ENCODE measurements around the gene SLC13A4.
"Not testable (repeated sequence)": the region's sequence is repeated elsewhere in the genome, so short reads cannot be mapped to it uniquely, and the experiment has no call there.

SLC13A4 gene

DNA sequence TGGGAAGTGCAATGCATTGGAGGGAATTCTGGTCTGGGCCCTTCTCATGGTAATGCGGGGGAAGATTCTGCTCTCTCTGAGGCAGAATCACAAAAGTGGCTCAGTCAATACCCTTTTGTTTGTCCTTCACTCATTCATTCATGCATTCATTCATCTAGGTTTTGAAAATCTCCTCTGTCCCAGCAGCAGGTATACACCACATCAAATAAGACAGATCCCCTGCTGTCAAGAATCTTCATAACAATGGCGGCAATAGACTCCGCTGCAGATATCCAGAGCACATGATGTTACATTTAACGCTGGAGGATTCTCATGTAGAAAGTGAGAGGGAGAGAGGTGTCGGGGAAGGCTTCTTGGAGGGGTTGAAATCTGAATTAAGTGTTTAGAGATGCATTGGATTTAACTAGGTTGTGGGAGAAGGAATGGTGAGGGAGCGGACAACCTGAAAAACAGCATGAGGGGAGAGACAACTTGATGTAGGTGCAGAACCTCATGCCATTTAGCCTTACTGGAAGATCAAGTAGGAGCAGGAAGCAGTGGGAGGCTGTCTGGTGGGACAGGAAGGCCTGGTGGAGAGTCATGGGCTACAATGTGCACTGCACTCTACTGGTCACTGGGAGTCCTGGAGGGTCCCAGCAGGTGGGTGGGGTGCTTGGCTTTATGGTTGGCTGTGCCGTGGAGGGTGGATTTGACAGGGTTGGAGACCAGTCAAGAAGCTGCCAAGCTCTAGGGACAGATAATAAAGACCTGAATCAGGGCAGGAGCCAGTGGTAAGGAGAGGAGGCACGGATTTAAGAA is 25.8 kb upstream of the SLC13A4 start:
- in situ Hi-C loops (cut with MboI; ENCODE audit: low sequenced_read_pairs) = no loop called here

DNA sequence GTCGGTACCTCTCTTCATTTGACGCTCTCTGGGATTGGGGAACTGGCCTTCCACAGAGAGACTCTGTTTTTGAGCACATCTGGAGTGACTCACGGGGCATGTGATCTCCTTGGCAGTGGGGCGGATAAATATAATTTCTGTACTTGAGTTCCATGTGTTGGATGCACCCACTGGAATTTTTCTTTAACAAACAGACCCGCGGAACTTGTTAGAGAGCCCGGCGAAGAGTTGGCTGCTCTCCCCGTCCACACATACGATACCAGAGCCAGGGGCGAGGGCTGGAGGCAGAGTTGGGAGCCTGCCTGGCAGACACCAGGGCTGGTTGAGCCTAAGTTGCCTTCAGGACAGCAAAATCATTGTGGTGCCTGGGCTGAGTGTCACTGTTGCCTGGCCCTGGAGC is 20.8 kb upstream of the SLC13A4 start, which contains the start of gene FAM180A:
Gene FAM180A (minus strand): TSS at position 44 of the 400 bp plus-strand sequence. CDS start 233 bp downstream, outside the sequence.
- in situ Hi-C loops (cut with MboI; ENCODE audit: low sequenced_read_pairs) = no loop called here

DNA sequence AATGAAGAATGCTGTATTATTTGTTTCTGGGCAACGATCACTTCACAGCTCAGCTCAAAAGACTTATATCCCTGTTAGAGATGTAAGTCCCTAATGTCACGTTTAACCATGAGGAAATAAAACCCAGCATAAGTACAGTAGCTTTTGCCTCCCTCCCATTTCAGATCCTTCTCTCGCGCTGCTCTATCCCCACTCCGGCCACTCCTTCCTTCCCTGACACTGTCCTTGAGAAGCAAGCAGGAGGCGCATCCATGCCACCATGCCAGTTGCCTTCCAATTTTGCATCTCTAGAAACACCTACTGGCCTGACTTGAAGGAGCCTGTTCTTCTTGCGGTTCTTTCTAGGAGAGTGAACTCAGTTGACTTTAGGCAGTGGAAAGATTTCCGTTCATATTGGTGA is 19.4 kb upstream of the SLC13A4 start:
- in situ Hi-C loops (cut with MboI; ENCODE audit: low sequenced_read_pairs) = no loop called here

DNA sequence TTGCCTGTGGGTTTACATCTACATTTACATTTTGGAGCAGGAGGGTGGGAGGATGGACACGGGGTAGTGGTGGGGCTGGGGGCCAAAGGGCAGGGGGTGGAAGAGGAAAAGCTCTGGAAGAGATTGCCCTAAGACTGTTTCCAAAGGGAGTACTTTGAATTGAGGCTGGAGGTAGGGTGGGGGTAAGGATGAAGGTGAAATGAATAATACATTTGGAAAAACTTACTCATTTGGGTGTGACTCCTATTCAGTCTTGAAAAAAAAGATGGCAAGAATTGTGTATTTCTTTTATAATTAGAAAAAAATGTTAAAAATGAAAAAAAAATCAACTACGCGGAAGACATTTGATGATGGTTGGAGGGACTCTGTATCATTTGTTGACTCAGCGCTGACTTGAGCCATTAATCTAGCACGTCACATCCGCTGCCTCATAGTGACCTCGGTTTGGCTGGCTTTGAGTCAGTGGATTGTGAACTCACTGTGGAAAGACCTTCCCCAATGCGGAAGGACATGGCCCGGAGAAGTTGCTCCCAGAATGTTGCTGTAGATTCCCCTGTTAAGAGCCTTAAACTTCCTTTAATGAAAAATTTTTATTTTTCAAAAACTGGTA is 17.8 kb upstream of the SLC13A4 start:
- in situ Hi-C loops (cut with MboI; ENCODE audit: low sequenced_read_pairs) = no loop called here

DNA sequence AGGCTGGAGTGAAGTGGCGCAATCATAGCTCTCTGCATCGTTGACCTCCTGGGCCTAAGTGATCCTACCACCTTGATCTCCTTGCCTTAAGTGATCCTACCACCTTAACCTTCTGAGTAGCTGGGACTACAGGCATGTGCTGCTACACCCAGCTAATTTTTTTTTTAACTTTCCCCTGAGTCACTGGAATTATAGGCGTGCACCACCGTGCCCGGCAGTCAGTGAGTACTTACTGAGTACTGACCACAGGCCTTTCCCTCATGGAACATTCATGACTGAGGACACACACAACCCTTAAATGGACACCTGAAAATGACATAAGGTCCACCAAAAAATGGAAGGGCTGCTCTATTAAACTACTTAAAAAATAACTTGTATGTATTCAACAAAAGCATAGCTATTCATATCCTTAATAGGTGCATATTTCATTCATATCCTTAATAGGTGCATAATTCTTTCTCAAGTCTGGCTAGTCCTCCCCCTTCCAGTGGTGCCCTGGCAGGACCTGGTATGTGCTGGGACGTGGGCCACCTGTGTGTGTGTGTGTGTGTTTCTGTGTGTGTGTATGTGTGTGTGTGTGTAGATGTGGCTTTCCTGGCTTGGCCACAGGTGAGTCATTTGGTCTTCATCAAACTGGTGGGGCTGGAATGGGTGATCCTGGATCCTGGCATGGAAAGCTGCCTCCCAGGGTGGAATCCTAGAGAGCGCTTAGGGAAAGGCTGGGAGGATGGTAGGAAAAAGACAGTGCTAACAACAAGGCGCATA is 17.1 kb upstream of the SLC13A4 start:
- in situ Hi-C loops (cut with MboI; ENCODE audit: low sequenced_read_pairs) = no loop called here

DNA sequence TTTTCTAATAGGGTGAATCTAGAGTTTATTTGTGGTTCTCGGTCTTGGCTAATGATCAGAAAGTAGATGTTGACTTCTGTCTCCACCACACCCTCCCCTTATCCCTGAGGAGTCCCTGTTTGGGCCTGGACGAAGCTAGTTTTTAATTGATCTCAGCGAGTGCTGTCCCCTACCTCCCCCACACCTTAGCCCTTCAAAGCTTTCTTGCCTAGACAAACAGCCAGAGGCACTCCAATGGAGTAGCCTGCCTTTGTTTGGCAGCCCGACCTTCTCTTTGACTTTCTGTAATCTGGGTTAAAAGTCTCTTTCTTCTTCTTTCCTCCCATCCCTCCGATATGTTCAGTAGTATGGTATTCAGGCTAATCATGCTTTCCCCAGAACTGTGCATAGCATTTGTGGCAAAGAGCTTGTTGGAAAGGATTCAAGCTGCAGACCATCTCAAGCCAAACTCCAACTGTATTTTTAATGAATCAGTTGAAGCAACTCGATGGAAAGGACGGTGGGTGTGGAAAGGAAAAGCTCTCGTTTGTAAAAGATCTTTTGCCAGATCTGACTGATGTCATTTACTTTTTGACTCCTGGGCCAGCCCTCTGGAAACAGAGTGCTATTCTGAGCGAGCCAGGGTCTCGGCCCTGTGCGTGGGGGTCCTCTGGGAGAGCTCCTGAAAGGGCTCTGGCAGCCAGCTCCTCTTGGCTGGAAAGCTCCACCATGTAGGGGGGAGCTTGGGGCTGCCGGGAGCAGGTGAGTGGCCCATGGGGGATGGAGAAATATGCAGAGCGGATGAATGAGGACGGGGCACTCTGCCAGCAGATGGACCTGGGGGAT is 16.1 kb upstream of the SLC13A4 start:
- in situ Hi-C loops (cut with MboI; ENCODE audit: low sequenced_read_pairs) = no loop called here

DNA sequence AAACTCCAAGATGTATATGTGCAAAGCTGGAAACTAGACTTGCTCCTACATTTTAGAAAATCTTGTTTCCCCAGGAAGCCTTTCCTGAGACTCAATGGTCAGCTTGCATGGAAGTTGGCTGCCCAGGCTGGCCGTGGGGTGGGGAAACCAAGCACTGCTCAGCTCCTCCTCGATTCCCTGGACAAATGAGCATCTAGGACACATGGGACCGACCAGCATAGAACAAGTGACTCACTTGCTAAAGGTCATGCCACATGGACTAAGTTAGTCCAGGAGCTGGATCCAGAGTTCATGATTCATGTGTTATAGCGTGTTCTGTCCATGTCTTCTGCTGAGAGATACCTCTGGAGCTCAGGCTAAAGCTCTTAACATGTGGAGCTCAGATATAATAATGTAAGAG is 14.4 kb upstream of the SLC13A4 start:
- in situ Hi-C loops (cut with MboI; ENCODE audit: low sequenced_read_pairs) = no loop called here

DNA sequence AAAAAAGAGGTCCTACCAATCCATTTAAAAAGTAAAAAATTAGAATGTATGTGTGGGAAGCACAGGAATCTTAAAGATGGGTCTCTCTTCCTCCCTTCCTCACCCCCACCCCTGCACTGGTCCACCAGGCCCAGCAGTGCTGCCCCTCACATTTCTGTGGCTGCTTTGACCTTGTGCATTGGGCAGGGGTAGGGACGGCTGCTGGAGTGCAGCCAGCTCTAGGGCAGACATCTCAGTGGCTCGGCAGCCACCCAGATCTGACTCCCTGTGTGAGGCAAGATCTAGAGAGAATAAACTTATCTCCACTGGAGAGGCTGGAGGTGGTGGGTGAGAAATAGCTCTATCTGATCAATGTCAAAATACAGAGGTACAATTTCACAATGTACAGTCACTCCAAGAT is 13.9 kb upstream of the SLC13A4 start:
- in situ Hi-C loops (cut with MboI; ENCODE audit: low sequenced_read_pairs) = no loop called here

DNA sequence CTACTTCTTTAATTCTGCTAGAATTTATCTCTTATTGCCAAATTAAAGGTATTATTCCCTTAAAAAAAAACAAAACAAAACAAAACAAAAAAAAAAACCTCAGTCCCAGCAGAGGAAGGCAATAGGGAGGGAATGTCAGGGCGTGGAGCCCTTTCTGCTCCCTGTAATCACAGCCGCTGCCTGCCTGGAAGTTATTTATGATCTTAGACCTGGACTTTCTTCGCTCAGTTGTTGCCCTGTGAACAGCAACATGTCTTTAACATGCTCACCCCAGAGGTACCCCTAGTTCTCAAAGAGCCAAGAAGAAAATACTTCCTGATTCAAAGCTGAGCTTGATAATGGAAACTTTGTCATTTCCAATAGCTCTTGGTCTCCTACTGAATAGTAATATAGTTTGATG is 12.9 kb upstream of the SLC13A4 start:
- in situ Hi-C loops (cut with MboI; ENCODE audit: low sequenced_read_pairs) = no loop called here

DNA sequence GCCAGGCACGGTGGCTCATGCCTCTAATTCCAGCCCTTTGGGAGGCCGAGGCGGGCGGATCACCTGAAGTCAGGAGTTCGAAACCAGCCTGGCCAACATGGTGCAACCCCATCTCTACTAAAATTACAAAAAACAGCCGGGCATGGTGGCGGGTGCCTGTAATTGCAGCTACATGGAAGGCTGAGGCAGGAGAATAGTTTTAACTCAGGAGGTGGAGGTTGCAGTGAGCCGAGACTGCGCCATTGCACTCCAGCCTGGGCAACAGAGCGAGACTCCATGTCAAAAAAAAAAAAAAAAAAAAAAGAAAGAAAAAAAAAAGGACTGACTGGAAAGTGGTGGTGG is 9.3 kb upstream of the SLC13A4 start:
- in situ Hi-C loops (cut with MboI; ENCODE audit: low sequenced_read_pairs) = not testable (repeated sequence)

DNA sequence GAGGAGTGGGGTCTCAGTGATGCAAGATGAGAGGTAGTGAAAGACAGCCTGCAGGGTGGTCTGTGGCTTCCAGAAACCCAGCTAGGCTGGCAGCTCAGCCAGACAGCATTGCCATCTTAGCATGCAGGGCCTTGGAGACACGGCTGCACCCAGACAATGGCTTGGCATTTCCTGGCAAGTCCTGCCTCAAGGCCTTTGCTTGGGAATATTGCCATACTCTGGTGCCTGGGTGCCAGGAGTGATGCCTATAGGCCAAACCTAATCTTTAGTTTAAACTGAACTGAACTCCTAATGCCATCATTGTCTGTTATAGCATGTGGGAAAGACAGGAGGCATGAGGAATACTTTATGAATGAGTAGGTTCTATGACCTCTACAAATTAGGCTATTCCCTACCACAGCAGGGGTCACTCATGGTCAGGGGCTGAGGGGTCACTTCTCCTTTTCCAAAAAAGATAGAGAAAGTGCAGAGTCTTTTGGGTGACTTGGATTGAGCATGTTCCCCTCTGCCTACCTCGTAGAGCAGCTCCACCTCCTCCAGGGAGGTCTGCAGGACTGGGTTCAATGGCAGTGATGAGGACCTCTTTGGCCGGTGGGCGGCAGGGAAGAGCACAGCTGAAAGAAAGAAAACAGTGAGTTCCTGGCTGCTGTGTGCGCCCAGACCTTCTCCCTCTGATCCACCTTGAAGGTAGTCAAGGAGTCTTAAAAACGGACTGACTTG is 8.8 kb upstream of the SLC13A4 start:
- in situ Hi-C loops (cut with MboI; ENCODE audit: low sequenced_read_pairs) = no loop called here

DNA sequence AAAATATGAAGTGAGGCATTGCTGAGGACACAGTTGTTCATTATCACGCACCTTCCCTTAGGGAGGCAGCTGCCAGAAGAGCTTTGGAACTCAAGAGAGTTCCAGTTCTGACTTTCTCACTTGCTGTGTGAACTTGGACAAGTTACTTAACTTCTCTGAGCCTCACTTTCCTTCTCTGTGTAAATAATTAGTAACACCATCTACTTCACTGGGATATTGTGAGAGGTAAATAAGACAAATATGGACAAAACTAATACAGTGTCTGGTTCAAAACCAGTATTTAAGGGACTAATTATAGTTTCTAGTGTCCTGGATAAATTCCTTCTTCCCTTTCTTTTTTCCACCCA is 6.3 kb upstream of the SLC13A4 start:
- in situ Hi-C loops (cut with MboI; ENCODE audit: low sequenced_read_pairs) = no loop called here

DNA sequence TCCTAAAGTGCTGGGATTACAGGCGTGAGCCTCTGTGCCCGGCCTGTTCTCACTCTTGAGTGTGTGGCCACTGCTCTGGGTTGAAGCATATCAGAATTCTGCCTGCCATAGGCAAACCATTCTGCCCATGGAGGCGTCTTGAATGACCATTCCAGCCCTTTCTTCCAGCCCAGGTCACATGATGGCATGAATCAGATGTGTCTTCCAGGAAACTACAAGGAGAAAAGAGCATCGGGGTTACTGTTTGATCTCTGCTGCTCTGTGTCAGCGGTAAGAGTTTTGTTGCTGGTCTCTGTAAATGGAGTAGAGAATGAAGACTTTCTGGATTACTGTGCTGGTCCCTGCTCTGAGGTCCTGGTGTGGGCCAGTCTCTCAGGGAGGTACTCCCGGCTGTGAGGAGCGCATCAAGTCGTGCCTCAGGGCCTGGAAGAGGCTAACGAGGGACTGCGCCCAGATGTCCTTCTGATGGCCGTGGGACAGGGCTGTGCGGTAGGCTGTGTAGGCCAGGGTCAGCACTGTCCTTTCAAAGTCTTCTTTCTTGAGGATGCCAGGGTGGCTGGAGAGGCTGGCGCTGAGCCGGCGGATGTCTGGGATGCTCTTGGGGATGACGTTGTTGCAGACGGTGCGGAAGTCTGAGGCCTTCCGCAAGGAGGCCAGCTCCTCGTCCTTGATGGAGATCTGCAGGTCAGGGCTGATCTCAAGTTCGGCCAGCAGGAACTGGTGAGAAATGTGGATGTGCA is 5.8 kb upstream of the SLC13A4 start:
- in situ Hi-C loops (cut with MboI; ENCODE audit: low sequenced_read_pairs) = no loop called here

DNA sequence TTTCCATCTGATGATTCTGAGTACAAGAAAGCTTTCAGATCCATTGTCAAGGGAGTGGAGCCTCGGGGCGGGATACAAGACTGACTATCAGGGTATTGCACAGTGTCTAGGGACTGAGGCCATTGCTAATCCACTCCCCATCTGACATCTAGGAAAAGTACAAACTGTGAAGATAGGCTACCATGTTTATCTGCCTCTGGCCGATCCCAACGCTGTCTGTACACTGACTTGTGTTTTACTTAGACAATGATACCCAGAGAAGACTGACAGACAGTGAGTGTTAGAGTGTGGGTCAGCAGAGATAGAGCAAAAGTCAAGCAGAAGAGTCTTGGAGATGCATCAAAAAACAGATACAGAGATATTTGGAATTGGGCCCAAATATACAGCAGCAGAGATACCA is 3.1 kb upstream of the SLC13A4 start:
- in situ Hi-C loops (cut with MboI; ENCODE audit: low sequenced_read_pairs) = no loop called here

DNA sequence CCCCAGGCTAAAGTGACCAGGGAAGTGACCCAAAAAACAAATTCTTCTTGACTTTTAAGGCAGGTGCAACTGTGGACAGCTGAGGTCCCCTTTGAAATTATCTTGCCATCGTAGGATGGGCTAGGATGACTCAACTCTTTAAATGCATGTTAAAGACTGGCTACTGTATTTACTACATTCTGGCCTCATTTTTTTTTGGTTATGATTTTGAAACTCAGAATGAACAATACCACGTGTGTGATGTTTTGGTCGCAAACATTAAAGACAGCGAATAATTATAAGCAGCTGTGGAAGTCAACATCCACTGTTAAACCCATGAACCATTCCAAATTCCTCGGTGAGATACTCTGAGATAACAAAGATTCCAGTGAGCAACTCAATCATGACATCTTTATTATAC is 1.2 kb upstream of the SLC13A4 start:
- in situ Hi-C loops (cut with MboI; ENCODE audit: low sequenced_read_pairs) = no loop called here

DNA sequence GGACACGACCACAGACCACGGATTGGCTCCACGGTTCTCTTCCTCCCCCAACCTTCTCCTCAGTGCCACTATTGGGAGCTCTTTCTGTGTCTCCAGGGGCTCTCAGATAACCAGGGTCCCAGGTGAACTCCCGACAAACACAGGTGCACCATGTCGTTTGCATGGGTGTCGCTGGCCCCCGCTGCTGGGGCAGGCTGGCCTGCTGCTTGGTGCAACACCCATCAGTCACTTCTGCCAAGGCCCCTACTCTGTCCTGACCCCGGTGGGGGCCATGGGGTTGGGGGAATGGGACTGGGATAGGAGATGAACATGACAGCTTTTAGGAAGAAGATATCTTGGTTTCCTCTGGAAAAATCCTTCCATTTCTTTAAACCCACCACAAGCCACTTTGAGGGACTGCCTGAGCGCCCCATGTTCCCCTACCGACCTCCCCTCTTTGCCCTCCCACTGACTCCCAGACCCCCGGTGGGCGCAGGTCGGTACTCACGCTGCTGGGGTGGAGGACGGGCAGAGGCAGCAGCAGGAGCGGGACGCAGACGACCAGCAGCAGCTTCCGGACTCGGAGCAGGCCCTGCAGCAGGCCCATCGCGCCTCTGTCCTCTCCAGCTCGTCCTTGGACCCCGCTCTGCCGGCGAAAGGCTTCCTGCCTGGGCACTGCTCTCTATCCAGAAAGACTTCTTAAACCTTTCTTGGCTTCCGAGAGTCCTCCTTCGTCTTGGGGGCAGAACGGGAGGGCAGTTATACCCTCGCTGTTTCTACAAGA is 894 bp downstream of the SLC13A4 start:
- in situ Hi-C loops (cut with MboI; ENCODE audit: low sequenced_read_pairs) = no loop called here

DNA sequence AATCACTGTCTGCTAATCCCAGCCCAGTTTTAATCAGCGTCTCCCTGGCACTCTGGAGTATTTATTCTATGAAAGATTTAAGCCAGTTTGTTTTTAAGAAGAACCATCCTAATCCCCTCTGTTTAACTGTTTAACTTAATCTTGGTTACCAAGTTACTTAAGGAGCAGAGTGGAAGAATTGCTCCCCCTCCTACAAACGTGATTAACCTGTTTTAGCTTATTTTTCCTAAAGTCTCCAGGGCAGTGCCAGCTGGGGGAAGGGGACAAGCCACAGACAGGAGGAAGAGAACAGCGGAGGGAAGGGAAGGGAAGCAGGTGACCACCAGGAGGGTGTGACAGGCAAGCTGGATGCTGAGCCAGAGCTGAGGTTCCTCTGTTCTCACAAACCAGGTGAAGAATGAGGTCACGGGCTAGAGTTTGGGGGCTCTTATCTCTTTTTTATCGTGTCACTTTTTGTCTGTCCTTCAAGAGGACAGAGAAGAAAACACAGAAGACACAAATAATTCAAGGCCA is 1.7 kb downstream of the SLC13A4 start:
- in situ Hi-C loops (cut with MboI; ENCODE audit: low sequenced_read_pairs) = no loop called here

DNA sequence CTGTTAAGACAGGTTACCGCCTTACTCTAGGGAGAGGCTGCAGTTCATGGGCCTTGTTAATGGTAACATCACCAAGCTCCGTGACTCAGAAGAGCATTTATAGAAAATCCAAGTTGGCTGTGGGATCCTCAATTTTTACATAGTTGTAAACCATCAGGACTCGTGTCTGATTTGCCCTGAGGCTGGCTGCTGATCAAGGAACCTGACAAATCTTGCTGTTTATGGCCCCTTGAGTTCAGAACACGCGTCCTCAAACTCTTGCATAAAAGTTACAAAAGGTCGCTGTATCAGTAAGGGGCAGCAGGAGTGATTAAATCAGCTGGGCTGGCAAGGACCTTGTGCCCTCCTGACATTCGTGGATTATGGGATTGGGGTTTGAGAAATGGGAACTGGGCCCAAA is 4.6 kb downstream of the SLC13A4 start:
- in situ Hi-C loops (cut with MboI; ENCODE audit: low sequenced_read_pairs) = no loop called here

Data from HL-60/S4 treated with phorbol 12-myristate 13-acetate at 8.2 ng/mL for 4 days and 3 days (cell line).